Liver (tissue), 3 donors: ENCODE results near the gene ARF5.
"Not testable (repeated sequence)": the region's sequence is repeated elsewhere in the genome, so short reads cannot be mapped to it uniquely, and the experiment has no call there.

ENCODE experiments used
- EGR1 ChIP-seq, 2 donors: IDR thresholded peaks; 2 replicates each; pipeline ENCODE4 v1.6.1; 2016 to 2018; ENCODE audit warnings: antibody characterized with exemption in 2 of 2, low read depth in 2 of 2
- GABPA ChIP-seq, 2 donors: IDR thresholded peaks in 1 of 2; conservative IDR thresholded peaks in 1 of 2; 2 replicates each; pipeline ENCODE4 v1.6.1; 2016; ENCODE audit warnings: antibody characterized with exemption in 2 of 2, mild to moderate bottlenecking in 1 of 2, moderate library complexity in 1 of 2
- HNF4A ChIP-seq, 2 donors: conservative IDR thresholded peaks; 2 replicates each; pipeline ENCODE4 v1.6.1; 2016; ENCODE audit warnings: antibody characterized with exemption in 2 of 2, mild to moderate bottlenecking in 2 of 2
- JUND ChIP-seq, 2 donors: IDR thresholded peaks; 2 replicates each; pipeline ENCODE4 v1.6.1; 2016; ENCODE audit warnings: antibody characterized with exemption in 2 of 2
- NR2F2 ChIP-seq: IDR thresholded peaks from 2 replicates; pipeline ENCODE4 v1.6.1; 2016; ENCODE audit warnings: antibody characterized with exemption
- RAD21 ChIP-seq, 2 donors: IDR thresholded peaks; 2 replicates each; pipeline ENCODE4 v1.6.1; 2016; ENCODE audit warnings: antibody characterized with exemption in 2 of 2, mild to moderate bottlenecking in 2 of 2
- SP1 ChIP-seq: IDR thresholded peaks from 2 replicates; pipeline ENCODE4 v1.6.1; 2018; ENCODE audit warnings: antibody characterized with exemption, mild to moderate bottlenecking
- TAF1 ChIP-seq: conservative IDR thresholded peaks from 2 replicates; pipeline ENCODE4 v1.6.1; 2016; ENCODE audit warnings: antibody characterized with exemption, mild to moderate bottlenecking
- YY1 ChIP-seq: IDR thresholded peaks from 2 replicates; pipeline ENCODE4 v1.6.1; 2016; ENCODE audit warnings: antibody characterized with exemption, mild to moderate bottlenecking
- TF ChIP-seq, protein P1 (sequence below): fragments of 150-350 bp; IDR thresholded peaks from 2 replicates; pipeline ENCODE4 v1.5.1; 2017; ENCODE audit warnings: improper control_type of control experiment, low read depth, low read length; ENCODE audit not compliant: missing input control
- TF ChIP-seq, protein P2 (sequence below): IDR thresholded peaks from 2 replicates; pipeline ENCODE4 v1.6.1; 2016; ENCODE audit warnings: antibody characterized with exemption
- TF ChIP-seq, protein P3 (sequence below): IDR thresholded peaks from 2 replicates; pipeline ENCODE4 v1.6.1; 2016; ENCODE audit warnings: antibody characterized with exemption, mild to moderate bottlenecking
- TF ChIP-seq, protein P4 (sequence below): IDR thresholded peaks from 2 replicates; pipeline ENCODE4 v1.6.1; 2016; ENCODE audit warnings: antibody characterized with exemption
- TF ChIP-seq, protein P5 (sequence below): IDR thresholded peaks from 2 replicates; pipeline ENCODE4 v1.6.1; 2016; ENCODE audit warnings: antibody characterized with exemption
- donor health status: healthy.
- donor health status: healthy.

DNA sequence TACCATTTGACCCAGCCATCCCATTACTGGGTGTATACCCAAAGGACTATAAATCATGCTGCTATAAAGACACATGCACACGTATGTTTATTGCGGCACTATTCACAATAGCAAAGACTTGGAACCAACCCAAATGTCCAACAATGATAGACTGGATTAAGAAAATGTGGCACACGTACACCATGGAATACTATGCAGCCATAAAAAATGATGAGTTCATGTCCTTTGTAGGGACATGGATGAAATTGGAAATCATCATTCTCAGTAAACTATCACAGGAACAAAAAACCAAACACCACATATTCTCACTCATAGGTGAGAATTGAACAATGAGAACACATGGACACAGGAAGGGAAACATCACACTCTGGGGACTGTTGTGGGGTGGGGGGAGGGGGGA, 20.2 kb upstream of the ARF5 start:
- not testable (repeated sequence) for TF ChIP-seq YY1; EGR1 (IDR thresholded peaks at IDR 0.05; ENCODE audit: low read depth in 2 of 2); GABPA (IDR thresholded peaks at IDR 0.05 in 1 of 2, conservative IDR thresholded peaks at IDR 0.05 in 1 of 2); RAD21 (IDR thresholded peaks at IDR 0.05); JUND (IDR thresholded peaks at IDR 0.05); TAF1; NR2F2; SP1; HNF4A (conservative IDR thresholded peaks at IDR 0.05)
- TF ChIP-seq, protein P1, sequence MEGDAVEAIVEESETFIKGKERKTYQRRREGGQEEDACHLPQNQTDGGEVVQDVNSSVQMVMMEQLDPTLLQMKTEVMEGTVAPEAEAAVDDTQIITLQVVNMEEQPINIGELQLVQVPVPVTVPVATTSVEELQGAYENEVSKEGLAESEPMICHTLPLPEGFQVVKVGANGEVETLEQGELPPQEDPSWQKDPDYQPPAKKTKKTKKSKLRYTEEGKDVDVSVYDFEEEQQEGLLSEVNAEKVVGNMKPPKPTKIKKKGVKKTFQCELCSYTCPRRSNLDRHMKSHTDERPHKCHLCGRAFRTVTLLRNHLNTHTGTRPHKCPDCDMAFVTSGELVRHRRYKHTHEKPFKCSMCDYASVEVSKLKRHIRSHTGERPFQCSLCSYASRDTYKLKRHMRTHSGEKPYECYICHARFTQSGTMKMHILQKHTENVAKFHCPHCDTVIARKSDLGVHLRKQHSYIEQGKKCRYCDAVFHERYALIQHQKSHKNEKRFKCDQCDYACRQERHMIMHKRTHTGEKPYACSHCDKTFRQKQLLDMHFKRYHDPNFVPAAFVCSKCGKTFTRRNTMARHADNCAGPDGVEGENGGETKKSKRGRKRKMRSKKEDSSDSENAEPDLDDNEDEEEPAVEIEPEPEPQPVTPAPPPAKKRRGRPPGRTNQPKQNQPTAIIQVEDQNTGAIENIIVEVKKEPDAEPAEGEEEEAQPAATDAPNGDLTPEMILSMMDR: not testable (repeated sequence)
- TF ChIP-seq, protein P2, sequence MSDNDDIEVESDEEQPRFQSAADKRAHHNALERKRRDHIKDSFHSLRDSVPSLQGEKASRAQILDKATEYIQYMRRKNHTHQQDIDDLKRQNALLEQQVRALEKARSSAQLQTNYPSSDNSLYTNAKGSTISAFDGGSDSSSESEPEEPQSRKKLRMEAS: not testable (repeated sequence)
- TF ChIP-seq, protein P3, sequence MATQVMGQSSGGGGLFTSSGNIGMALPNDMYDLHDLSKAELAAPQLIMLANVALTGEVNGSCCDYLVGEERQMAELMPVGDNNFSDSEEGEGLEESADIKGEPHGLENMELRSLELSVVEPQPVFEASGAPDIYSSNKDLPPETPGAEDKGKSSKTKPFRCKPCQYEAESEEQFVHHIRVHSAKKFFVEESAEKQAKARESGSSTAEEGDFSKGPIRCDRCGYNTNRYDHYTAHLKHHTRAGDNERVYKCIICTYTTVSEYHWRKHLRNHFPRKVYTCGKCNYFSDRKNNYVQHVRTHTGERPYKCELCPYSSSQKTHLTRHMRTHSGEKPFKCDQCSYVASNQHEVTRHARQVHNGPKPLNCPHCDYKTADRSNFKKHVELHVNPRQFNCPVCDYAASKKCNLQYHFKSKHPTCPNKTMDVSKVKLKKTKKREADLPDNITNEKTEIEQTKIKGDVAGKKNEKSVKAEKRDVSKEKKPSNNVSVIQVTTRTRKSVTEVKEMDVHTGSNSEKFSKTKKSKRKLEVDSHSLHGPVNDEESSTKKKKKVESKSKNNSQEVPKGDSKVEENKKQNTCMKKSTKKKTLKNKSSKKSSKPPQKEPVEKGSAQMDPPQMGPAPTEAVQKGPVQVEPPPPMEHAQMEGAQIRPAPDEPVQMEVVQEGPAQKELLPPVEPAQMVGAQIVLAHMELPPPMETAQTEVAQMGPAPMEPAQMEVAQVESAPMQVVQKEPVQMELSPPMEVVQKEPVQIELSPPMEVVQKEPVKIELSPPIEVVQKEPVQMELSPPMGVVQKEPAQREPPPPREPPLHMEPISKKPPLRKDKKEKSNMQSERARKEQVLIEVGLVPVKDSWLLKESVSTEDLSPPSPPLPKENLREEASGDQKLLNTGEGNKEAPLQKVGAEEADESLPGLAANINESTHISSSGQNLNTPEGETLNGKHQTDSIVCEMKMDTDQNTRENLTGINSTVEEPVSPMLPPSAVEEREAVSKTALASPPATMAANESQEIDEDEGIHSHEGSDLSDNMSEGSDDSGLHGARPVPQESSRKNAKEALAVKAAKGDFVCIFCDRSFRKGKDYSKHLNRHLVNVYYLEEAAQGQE: not testable (repeated sequence)
- TF ChIP-seq, protein P4, sequence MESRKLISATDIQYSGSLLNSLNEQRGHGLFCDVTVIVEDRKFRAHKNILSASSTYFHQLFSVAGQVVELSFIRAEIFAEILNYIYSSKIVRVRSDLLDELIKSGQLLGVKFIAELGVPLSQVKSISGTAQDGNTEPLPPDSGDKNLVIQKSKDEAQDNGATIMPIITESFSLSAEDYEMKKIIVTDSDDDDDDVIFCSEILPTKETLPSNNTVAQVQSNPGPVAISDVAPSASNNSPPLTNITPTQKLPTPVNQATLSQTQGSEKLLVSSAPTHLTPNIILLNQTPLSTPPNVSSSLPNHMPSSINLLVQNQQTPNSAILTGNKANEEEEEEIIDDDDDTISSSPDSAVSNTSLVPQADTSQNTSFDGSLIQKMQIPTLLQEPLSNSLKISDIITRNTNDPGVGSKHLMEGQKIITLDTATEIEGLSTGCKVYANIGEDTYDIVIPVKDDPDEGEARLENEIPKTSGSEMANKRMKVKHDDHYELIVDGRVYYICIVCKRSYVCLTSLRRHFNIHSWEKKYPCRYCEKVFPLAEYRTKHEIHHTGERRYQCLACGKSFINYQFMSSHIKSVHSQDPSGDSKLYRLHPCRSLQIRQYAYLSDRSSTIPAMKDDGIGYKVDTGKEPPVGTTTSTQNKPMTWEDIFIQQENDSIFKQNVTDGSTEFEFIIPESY: not testable (repeated sequence)
- TF ChIP-seq, protein P5, sequence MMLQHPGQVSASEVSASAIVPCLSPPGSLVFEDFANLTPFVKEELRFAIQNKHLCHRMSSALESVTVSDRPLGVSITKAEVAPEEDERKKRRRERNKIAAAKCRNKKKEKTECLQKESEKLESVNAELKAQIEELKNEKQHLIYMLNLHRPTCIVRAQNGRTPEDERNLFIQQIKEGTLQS: not testable (repeated sequence)
